Progenitor cell of endocrine pancreas (in vitro differentiated cells): ENCODE results near the gene CD207. TPM values are rescaled to one million over a fixed set of nuclear protein-coding genes. Genes with fewer than 3 reads are reported as not detected.

Experiments
- DNase-seq: peaks from one replicate; pipeline ENCODE4 v3.0.0; 2021; ENCODE audit warnings: low spot score; ENCODE audit not compliant: unreplicated experiment
- H3K27ac Mint-ChIP-seq: 2 replicates; pipeline ENCODE4 v1.8.0; 2021; ENCODE audit warnings: mild to moderate bottlenecking, moderate library complexity, mixed read lengths
- H3K27me3 Mint-ChIP-seq: 2 replicates; pipeline ENCODE4 v1.8.0; 2021; ENCODE audit warnings: mixed read lengths
- H3K36me3 Mint-ChIP-seq: 2 replicates; pipeline ENCODE4 v1.8.0; 2022; ENCODE audit warnings: mixed read lengths; ENCODE audit not compliant: insufficient read depth
- H3K4me1 Mint-ChIP-seq: 2 replicates; pipeline ENCODE4 v1.8.0; 2021; ENCODE audit warnings: low read depth, mixed read lengths
- H3K4me3 Mint-ChIP-seq: 2 replicates; pipeline ENCODE4 v1.8.0; 2021; ENCODE audit warnings: low read depth, mild to moderate bottlenecking, moderate library complexity, mixed read lengths
- H3K9me3 Mint-ChIP-seq: 2 replicates; pipeline ENCODE4 v1.8.0; 2021; ENCODE audit warnings: low read depth, mixed read lengths
- CTCF ChIP-seq: fragments of 200-600 bp; sonication (generic); IDR thresholded peaks from one replicate; pipeline ENCODE4 v1.5.0; 2021; ENCODE audit warnings: antibody characterized with exemption, mild to moderate bottlenecking; ENCODE audit not compliant: unreplicated experiment
- total RNA-seq: library from RNA; stranded (reverse); gene quantifications from 2 replicates; pipeline ENCODE4 v1.2.1, GENCODE V29; 2021

The CD207 gene
- total RNA-seq, 1 donor from 2014 or later = not detected

DNA sequence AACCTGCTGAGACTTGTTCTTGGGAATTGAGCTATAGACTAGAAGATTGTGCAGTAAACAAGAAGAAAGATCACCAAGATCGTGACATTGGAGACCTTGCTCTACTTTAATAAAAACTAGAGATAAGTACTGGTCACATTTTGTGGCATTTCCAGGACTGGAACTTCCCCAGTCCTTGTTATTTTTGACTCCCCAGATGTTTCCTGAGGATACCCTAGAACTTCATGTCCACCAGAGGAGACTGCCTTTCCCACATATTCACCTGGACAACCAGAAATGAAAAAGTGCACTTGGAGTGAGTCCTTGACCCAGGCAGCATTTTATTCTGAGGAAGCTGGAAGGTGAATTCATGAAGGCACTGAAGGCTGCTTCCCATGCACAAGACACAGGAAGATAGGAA, 5.7 kb downstream of the CD207 start:
- Mint-ChIP-seq H3K36me3 (no peaks in the 10 kb centered on the region), H3K27ac (no peak overlapping the region), H3K9me3 (no peaks in the 10 kb centered on the region), H3K4me1 (no peaks in the 10 kb centered on the region), H3K27me3 (peaks cover 40% of the 10 kb centered on the region), H3K4me3 (no peak overlapping the region)
- no peak for DNase-seq
- no peak for TF ChIP-seq CTCF

DNA sequence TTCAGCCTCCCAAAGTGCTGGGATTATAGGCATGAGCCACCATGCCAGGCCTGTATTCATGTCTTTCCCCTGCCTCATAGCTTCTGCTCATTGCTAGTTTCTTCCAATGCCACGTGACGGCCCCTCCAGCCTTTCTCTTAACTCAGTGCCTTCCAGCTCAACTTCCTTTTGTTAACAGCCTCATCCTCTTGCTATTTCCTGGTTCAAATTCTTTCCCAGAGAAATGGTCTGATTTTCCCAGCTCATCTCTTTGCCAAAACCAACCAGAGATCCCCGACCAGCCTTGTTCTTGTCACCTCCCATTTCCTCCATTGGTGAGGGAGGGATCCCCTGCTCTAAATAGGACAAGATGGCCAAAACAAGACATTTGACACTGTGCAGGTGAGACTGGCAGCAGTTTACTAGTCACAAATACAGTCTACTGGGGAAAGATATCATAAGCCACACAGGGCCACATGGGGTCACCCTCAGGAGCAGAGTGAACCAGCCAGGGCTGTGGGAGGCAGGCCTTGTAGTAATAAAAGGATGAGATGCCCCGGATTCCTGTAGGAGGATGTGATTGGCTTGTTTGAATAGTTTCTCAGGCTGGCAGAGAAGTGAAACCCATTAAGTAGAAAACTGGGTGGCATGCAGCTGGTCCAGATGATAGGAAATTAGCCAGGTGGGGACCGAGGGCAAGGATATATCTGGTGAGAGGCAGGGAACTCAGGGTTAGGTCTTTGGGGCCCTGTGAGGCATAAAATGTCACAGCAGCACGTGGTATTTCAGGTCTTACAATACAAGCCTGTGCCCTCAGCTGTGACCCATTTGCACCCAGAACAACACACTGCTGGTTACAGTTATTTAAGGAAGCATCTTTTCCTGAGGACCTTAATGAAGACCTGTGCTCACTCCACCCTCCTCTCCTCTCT, 6.4 kb downstream of the CD207 start:
- Mint-ChIP-seq H3K27me3 (peaks cover 38% of the 10 kb centered on the region), H3K36me3 (no peaks in the 10 kb centered on the region), H3K27ac (no peak overlapping the region), H3K4me1 (no peaks in the 10 kb centered on the region), H3K9me3 (no peaks in the 10 kb centered on the region), H3K4me3 (no peak overlapping the region)
- TF ChIP-seq CTCF = no peak
- no peak for DNase-seq

DNA sequence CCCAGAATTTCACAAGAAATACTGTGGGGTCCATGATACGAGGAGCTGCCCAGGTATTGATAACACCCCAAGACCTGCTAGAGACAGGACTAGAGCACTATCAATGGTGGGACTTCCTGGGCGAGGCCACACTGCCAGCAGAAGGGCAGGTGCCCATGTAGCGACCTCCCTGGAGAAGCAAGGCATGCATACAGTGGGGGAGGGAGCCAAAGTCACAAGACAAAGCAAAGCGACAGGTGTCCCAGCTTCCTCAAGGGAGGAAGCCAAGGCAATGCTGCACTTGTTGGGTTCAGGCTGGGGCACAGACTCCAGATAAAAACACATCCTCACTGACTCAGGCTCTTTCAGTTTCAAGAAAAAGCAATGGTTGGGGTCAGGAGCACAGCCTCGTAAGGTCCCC, 7.5 kb downstream of the CD207 start:
- Mint-ChIP-seq H3K4me1 (no peaks in the 10 kb centered on the region), H3K9me3 (no peaks in the 10 kb centered on the region), H3K27me3 (peaks cover 38% of the 10 kb centered on the region), H3K36me3 (no peaks in the 10 kb centered on the region), H3K4me3 (no peak overlapping the region), H3K27ac (no peak overlapping the region)
- DNase-seq = no peak
- no peak for TF ChIP-seq CTCF

DNA sequence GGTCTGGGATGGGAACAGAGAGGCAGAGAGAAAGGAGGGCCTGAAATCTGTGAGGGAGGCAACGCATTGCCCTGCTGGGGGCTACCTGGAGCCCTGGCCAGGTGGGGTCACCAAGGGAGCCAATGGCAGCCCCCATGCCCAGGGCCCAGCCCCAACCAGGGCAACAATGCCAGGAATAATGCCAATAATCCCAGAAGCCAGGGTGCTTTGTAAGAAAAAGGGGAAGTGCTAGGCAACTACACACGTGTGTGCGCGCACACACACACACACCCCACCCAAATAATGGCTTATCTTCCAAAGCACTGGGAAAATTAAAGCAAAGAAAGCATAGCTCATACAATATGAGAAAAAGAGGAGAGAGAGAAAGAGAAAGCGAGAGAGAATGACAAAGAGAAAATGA, 8.2 kb downstream of the CD207 start:
- H3K4me3 Mint-ChIP-seq = no peak overlapping the region
- TF ChIP-seq CTCF = no peak
- no peaks in the 10 kb centered on the region for H3K9me3 Mint-ChIP-seq
- no peak for DNase-seq
- no peaks in the 10 kb centered on the region for H3K4me1 Mint-ChIP-seq
- no peaks in the 10 kb centered on the region for H3K36me3 Mint-ChIP-seq
- H3K27ac Mint-ChIP-seq = no peak overlapping the region
- peaks cover 42% of the 10 kb centered on the region for H3K27me3 Mint-ChIP-seq

- no peak overlapping the region for H3K4me3 Mint-ChIP-seq
- DNase-seq = no peak
- no peak overlapping the region for H3K27ac Mint-ChIP-seq
- TF ChIP-seq CTCF = no peak
- no peaks in the 10 kb centered on the region for H3K36me3 Mint-ChIP-seq
- no peaks in the 10 kb centered on the region for H3K4me1 Mint-ChIP-seq
- H3K27me3 Mint-ChIP-seq = peaks cover 41% of the 10 kb centered on the region
- no peaks in the 10 kb centered on the region for H3K9me3 Mint-ChIP-seq
Measured at GRCh38 chr2:70826696-70827350, 8.8 kb downstream of the CD207 start.
